ENCODE results near the gene UBE2J2.

DNA sequence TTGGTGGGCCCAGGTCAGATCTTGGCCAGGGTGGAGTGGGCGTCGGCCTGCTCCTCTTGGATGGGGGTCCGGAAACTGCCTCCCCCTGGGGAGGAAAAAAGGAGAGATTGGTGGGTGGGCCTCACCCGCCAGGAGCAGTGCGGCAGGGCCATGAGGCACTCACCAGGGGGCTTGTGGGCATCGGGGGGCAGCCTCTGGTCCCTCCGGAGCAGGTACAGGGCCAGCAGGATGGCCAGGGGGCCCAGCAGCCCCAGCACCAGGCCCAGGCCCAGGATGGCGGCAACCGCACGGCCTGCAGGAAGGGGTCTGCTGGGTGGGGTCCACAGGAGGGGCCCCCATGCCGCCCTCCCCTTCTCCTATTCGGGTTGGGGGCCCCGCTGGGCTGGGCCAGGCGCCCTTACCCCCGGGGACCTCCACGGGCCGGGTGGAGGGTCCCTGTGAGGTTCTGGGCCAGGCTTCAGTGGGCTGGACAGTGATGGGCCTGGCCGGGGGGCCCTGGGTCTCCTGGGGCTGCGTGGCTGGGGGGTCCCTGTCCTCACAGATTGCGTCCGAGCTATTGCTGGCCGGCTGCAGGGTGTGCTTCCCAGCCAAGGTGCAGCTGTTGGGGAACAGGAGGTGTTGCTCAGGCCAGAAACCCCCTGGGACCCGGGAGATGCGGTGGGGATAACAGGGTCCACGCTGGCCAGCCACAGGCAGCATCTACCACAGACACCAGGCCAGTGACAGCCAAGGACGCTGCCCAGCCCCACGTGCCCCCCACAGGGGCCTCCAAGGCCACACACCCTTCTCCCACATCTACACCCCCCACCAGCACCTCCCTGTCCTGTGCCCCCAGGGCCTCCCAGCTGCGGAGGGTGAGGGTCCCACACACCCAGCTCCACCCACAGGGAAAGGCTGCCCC lies 61.9 kb downstream of the UBE2J2 start:
- no peak for TF ChIP-seq EZH2 (IDR thresholded peaks at IDR 0.05; ENCODE audit: low read depth)
- no peak for TF ChIP-seq CTCF (conservative IDR thresholded peaks at IDR 0.05)

Data from PC-9 (cell line).